ENCODE data around the gene NOG. TPM values are rescaled to one million over a fixed set of nuclear protein-coding genes. Genes with fewer than 3 reads are reported as not detected.

The NOG gene
- total and polyA plus RNA-seq, 12 donors = 0.14 to 0.57 (median 0.16) TPM; not detected in 9

DNA sequence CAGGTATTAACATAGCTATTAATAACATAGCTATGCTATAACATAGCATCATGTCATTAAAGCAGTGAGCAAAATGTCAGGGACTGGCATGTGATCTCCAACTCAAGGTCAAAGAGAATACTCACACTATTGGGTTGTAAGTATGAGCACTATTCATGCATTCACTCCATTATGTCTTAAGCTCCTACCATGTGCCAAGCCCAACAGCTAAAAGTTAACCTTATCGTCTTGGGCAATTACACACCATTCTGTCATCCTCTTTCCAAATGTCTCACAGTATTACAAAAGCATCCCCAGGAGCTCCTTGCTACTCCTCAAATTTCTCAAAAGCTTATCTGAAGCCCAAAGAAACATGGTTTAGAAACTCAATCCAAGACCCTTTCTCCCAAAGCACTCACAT is 22.0 kb upstream of the NOG start:
- H3K9me3 ChIP-seq (replicated peaks in 1 of 3) = no peaks in the 10 kb centered on the region
- no peaks in the 10 kb centered on the region for H3K36me3 ChIP-seq (replicated peaks in 1 of 2)
- no peak for TF ChIP-seq POLR2A (IDR thresholded peaks at IDR 0.05)
- TF ChIP-seq, protein P1, sequence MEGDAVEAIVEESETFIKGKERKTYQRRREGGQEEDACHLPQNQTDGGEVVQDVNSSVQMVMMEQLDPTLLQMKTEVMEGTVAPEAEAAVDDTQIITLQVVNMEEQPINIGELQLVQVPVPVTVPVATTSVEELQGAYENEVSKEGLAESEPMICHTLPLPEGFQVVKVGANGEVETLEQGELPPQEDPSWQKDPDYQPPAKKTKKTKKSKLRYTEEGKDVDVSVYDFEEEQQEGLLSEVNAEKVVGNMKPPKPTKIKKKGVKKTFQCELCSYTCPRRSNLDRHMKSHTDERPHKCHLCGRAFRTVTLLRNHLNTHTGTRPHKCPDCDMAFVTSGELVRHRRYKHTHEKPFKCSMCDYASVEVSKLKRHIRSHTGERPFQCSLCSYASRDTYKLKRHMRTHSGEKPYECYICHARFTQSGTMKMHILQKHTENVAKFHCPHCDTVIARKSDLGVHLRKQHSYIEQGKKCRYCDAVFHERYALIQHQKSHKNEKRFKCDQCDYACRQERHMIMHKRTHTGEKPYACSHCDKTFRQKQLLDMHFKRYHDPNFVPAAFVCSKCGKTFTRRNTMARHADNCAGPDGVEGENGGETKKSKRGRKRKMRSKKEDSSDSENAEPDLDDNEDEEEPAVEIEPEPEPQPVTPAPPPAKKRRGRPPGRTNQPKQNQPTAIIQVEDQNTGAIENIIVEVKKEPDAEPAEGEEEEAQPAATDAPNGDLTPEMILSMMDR (IDR thresholded peaks at IDR 0.05) = no peak
- WGBS, 4 donors = 56 to 90% (median 77%) methylated on average over 1 of the region's 1 CpG
- no peak overlapping the region for H3K4me3 ChIP-seq
- intact Hi-C loops (cut with DNase I) = no loop called here
- no peaks in the 10 kb centered on the region for H3K27me3 ChIP-seq
- no peak for DNase-seq
- H3K4me1 ChIP-seq (replicated peaks in 1 of 2) = no peaks in the 10 kb centered on the region
- H3K27ac ChIP-seq = no peak overlapping the region

DNA sequence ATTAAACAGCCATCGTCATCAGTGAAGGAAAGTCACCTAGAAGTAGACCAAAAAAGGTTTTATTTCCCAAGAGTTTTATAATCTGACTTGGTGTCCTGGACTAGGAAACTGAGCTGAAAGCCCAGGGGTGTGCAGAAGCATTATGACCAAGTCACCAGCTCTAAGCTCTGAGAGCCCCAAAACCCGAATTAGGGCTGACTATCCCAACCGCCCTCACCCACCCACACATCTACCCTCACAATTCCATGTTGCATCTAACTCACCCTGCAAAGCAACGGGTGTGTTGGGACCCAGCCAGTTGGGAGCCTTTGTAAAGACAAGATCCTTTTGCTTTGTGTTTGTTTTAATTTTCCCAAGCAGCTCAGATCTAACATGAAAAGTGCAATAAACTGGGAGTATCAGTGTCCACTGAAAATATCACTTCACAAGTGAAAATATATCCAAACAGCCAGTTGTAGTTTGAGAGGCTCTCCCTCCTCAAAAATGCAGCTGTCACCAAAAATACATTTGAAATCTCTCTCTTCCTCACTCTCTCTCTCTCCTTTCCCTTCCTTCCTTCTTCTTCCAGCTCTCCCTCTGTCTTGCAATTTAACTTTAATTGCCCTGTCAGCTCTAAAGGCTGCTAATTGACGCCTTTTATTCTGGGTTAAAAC is 16.2 kb upstream of the NOG start:
- WGBS, 4 donors = 40 to 46% (median 42%) methylated on average over 5 of the region's 5 CpGs
- intact Hi-C loops (cut with DNase I) = no loop called here
- H3K4me3 ChIP-seq = no peak overlapping the region
- H3K9me3 ChIP-seq (replicated peaks in 1 of 3) = no peaks in the 10 kb centered on the region
- DNase-seq = no peak
- no peak overlapping the region for H3K27ac ChIP-seq
- H3K27me3 ChIP-seq = peaks cover 15% of the 10 kb centered on the region
- no peaks in the 10 kb centered on the region for H3K4me1 ChIP-seq (replicated peaks in 1 of 2)
- TF ChIP-seq, protein P1 (IDR thresholded peaks at IDR 0.05) = no peak
- TF ChIP-seq POLR2A (IDR thresholded peaks at IDR 0.05) = no peak
- H3K36me3 ChIP-seq (replicated peaks in 1 of 2) = no peaks in the 10 kb centered on the region

DNA sequence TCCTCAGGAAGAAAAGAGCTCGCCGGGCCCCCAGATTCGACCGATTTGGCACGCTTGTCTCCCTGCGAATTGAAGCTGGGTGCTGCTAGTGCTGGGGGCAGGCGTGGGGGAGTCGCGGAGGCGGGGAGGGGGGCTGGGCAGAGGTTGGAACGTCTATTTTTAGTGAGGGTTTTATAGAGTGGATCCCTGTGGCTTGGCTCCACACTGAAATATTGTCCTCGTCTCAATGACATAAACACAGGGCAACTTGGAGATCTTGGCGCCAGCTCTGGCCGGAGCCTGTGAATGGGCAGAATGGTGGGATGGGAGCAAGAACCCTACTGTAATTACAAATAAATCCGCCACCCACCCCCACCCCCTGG is 15.7 kb upstream of the NOG start:
- no peaks in the 10 kb centered on the region for H3K36me3 ChIP-seq (replicated peaks in 1 of 2)
- H3K4me3 ChIP-seq = no peak overlapping the region
- no peak overlapping the region for H3K27ac ChIP-seq
- 12 to 31% (median 21%) methylated on average over 14 to 15 of the region's 15 CpGs for WGBS, 4 donors
- no peaks in the 10 kb centered on the region for H3K9me3 ChIP-seq (replicated peaks in 1 of 3)
- TF ChIP-seq, protein P1 (IDR thresholded peaks at IDR 0.05) = no peak
- no peak for TF ChIP-seq POLR2A (IDR thresholded peaks at IDR 0.05)
- no peak for DNase-seq
- peaks cover 15% of the 10 kb centered on the region for H3K27me3 ChIP-seq
- intact Hi-C loops (cut with DNase I) = no loop called here
- no peaks in the 10 kb centered on the region for H3K4me1 ChIP-seq (replicated peaks in 1 of 2)

DNA sequence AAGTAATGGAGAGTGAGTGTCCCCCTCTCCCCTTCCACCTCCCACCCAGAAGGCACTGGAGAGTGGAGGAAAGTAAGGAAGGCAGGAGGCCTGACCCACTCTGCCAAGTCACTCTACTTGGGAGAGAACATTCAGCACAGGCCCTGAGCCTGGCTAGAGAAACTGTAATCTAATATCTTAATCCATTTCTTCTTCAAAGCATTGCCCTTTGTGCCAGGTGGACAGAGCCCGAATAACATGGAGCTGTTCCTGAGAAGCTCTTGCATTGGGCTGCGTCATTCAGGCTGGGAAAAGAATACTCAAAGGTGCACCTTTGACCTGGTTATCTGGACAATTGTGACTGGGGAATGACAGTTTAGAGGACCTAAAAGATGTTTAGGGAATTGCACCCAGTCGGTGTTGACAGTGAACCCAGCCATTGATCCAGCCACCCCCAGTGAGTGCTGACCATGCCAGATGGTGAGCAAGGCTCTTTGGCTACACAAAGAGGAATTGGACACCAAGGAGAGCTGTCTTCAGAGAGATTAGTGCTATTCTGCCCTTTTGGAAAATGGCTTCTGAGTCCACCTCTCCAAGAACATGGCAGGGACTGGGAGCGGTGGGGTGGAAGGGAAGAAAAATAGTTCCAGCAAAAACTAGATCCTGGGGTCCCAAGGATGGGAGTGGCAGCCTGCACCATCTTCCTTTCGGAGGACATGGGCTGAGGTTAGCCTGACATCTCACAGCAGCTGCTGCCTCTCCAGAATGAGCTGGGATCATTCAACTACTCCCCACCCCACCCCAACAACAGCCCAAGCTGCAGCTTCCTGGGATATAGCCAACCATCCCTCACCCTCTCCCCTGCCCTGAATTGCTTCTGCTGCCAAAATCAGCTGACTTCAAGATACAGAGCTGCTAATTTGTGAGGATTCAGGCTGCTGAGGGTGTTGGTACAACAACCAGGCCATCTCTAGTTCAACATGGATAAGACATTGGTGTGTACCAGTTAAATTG is 11.6 kb upstream of the NOG start:
- DNase-seq = no peak
- H3K4me3 ChIP-seq = no peak overlapping the region
- no peaks in the 10 kb centered on the region for H3K4me1 ChIP-seq (replicated peaks in 1 of 2)
- H3K9me3 ChIP-seq (replicated peaks in 1 of 3) = no peaks in the 10 kb centered on the region
- H3K27me3 ChIP-seq = peaks cover 15% of the 10 kb centered on the region
- H3K27ac ChIP-seq = no peak overlapping the region
- no peaks in the 10 kb centered on the region for H3K36me3 ChIP-seq (replicated peaks in 1 of 2)
- WGBS, 4 donors = 82 to 89% (median 87%) methylated on average over 5 of the region's 5 CpGs
- intact Hi-C loops (cut with DNase I) = no loop called here
- TF ChIP-seq, protein P1 (IDR thresholded peaks at IDR 0.05) = no peak
- TF ChIP-seq POLR2A (IDR thresholded peaks at IDR 0.05) = no peak
